ENCODE measurements around the gene WDFY4.

DNA sequence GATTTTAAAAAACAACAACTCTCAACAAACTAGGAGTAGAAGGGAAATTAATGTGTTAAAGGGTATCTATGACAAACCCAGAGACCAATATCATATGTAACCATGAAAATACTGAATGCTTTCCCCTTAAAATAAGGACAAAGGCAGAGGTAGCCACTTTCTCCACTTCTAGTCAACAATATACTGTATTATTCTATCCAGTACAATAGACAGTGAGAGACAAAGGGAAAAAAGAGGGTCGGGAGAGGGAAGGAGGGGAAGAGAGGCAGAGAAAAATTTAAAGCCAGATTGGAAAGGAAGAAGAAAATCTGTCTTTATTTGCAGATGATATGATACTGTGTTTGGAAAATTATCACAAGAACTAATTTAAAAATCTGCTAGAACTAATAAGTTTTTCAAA is 39.1 kb upstream of the WDFY4 start:
- TF ChIP-seq CTCF (IDR thresholded peaks at IDR 0.05) (no peak), REST (IDR thresholded peaks at IDR 0.05; ENCODE audit: insufficient read depth in 1 of 2, low read depth in 2 of 2, low read length in 1 of 2) (no peak), POLR2AphosphoS5 (IDR thresholded peaks at IDR 0.05; ENCODE audit: low read depth, low read length) (no peak)
